RWPE1 (cell line): ENCODE results near the gene BCLAF3.

ENCODE experiments used
- CTCF ChIA-PET: fragments of 350-600 bp; sonication (Branson Sonifier 250); formaldehyde crosslinking; extraction: SDS; loops from one replicate; lab custom pipeline; 2021; lab: Yijun Ruan, JAX
- POLR2A ChIA-PET: fragments of 400-600 bp; formaldehyde crosslinking; extraction: SDS; loops from one replicate; lab custom pipeline; 2020; ENCODE audit warnings: antibody characterized with exemption; ENCODE audit not compliant: low non-redundant PET; lab: Yijun Ruan, JAX
- DNase-seq: peaks from one replicate; pipeline ENCODE4 v3.0.0; 2012; ENCODE audit warnings: low spot score
- H3K27ac ChIP-seq: fragments of 450-650 bp; 2 replicates; pipeline ENCODE4 v1.5.1; 2017
- TF ChIP-seq, protein P1 (sequence below): fragments of 450-650 bp; conservative IDR thresholded peaks from 2 replicates; pipeline ENCODE4 v1.5.1; 2017; ENCODE audit warnings: low read depth, mild to moderate bottlenecking

BCLAF3 gene

DNA sequence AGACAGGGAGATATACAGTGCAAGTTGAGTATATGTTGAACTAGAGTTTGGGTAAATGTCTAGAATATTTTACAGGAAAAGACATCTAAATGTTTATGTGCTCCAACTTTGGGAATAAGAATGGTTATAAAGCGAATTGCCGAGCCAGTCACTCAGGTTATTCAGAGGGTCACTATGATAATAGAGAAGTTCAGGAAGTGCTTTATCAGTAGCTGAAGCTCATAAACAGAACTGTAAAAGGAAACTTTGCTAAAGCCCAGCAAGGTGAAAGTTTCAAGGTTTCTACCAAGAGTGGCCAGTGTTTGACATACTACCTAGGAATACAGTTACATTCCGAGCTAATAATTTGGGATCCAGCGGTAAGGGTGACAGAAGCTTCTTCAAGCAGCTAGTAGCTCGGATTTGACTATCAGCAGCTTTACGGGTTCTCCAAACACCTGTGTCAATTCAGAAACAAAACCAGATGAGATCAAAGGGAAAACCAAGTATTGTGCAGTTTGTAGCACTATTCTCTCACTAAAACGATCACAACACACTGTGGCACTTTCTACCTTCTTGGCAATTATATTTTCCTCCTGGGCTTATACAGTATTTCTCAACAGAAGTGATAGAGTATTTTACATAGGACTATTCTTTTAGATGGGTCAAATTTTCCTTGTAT, 17.2 kb upstream of the BCLAF3 start:
- CTCF ChIA-PET = interaction anchor here (0.6 kb wide), 1 partner anchor 56 kb away, joined by 4 read pairs; no protein-coding TSS in a partner anchor
- POLR2A ChIA-PET = no interaction called here
- TF ChIP-seq, protein P1, sequence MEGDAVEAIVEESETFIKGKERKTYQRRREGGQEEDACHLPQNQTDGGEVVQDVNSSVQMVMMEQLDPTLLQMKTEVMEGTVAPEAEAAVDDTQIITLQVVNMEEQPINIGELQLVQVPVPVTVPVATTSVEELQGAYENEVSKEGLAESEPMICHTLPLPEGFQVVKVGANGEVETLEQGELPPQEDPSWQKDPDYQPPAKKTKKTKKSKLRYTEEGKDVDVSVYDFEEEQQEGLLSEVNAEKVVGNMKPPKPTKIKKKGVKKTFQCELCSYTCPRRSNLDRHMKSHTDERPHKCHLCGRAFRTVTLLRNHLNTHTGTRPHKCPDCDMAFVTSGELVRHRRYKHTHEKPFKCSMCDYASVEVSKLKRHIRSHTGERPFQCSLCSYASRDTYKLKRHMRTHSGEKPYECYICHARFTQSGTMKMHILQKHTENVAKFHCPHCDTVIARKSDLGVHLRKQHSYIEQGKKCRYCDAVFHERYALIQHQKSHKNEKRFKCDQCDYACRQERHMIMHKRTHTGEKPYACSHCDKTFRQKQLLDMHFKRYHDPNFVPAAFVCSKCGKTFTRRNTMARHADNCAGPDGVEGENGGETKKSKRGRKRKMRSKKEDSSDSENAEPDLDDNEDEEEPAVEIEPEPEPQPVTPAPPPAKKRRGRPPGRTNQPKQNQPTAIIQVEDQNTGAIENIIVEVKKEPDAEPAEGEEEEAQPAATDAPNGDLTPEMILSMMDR = no peak
- no peak for DNase-seq
- H3K27ac ChIP-seq = no peak overlapping the region

DNA sequence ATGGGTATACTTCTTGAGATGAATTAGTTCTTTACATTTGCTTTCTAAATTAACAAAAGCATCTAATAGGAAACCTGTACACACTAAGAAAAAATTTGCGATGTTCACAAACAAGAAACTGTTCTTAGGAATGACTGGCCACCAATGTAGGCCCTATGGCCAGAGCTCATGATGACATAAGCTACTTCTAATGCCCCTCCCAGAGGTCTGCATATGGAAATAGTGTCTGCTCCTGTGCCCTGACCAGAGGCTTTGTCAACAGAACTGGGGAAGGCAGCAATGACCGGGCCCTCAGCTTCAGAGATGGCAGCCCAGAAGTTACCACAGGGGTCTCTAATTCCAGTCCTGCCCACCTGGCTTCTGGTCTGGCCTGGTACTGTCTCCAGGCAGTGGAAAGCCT, 15.0 kb upstream of the BCLAF3 start:
- H3K27ac ChIP-seq = no peak overlapping the region
- no peak for DNase-seq
- TF ChIP-seq, protein P1 = no peak
- POLR2A ChIA-PET = no interaction called here
- CTCF ChIA-PET = no interaction called here

DNA sequence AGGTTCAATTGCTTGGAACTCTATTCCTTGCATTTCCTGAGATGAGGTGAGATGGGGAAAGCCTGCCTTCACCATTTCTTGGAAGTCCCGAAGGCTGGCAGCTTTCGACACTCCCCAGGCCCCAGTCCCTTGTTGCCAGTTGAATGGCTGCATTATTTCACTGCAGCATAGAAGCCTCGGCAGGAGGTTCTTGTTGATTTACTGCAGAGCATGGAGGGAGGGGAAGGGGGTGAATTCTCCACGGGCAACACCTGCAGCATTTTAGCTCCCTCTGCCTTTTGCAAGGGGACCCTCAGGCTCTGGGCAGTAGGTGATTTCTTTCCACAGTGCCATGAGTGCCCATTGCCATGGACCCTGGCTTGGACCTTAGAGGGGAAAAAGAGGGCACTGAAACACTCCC, 10.7 kb upstream of the BCLAF3 start:
- TF ChIP-seq, protein P1 = no peak
- H3K27ac ChIP-seq = no peak overlapping the region
- no peak for DNase-seq
- ChIA-PET CTCF (interaction anchor here (1.1 kb wide), 1 partner anchor 10 kb away, joined by 5 read pairs; no protein-coding TSS in a partner anchor), POLR2A (no interaction called here)

DNA sequence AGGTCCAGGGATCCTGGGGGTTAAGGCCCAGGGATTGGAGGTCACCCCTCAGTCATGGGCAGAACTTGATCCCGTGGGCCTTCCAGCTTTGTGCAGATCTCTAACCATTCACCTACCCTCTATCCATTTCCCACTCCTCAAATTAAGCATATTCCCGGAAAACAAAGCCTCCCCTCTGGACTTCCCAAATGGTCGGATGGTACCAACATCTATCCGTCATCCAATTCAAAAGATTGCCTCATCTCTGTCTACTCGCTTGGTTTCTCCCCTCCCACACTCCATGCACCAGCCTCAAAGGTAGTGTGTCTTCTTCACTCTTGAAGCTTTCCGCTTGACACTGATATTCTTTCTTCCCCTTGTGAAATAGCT, 473 bp upstream of the BCLAF3 start:
- TF ChIP-seq, protein P1 = peak; percentile 57
- H3K27ac ChIP-seq = peak overlapping the region; percentile 78
- DNase-seq = no peak
- CTCF ChIA-PET = interaction anchor here (0.6 to 0.9 kb wide), 6 partner anchors 11 to 430 kb away, joined by 3 to 5 read pairs (median 4); no protein-coding TSS in a partner anchor
- POLR2A ChIA-PET = no interaction called here

DNA sequence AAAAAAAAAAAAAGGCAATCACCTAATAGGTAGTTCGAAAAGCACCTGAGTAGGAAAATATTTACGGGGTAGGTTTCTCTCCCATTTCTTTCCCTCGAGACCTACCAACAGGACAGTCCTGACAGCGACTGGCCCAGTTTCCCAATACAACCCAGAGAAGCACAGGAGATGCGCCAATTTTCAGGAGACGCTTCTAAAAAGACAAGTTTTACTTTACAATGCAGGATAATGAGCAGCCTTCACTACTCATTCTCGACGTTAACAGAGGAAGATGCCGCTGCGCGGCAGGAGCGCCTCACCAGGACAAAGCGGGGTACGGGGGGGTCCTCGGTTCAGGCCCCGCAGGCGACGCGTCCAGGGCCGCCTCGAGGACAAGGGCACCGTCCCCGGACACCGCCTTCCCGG, 708 bp downstream of the BCLAF3 start:
- TF ChIP-seq, protein P1 = no peak
- H3K27ac ChIP-seq = peak overlapping the region; percentile 78
- ChIA-PET POLR2A (no interaction called here), CTCF (interaction anchor here (0.7 kb wide), 1 partner anchor 85 kb away, joined by 3 read pairs; no protein-coding TSS in a partner anchor)
- peak; percentile 2 for DNase-seq

DNA sequence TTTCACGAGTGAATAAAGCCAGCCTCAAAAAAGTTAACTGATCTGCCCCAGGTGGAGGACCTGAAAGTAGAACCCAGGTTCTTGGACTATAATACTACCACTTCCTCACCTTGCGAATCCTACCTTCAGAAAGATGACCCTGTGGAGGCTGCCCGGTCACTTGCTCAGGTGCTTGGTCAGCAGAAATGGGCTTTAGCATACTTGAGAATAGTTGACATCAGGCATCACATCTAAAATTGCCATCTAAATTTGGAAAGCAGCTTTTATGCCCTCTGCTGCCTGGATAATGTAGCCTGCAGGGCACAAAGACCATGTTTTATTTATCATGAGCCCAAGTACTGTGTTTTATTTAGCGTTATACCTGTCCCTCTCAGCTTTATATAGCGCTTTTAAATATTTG, 3.0 kb downstream of the BCLAF3 start:
- ChIA-PET CTCF (no interaction called here), POLR2A (no interaction called here)
- no peak for DNase-seq
- no peak overlapping the region for H3K27ac ChIP-seq
- TF ChIP-seq, protein P1 = no peak
